GM12873 (cell line): ENCODE data around the gene ATXN3L.

Experiments used
- CTCF ChIP-seq: IDR thresholded peaks from 2 replicates; pipeline ENCODE4 v1.5.1; 2012; ENCODE audit warnings: low read depth, mild to moderate bottlenecking, moderate library complexity, low read length, control low read depth; ENCODE audit not compliant: insufficient read depth; ENCODE audit errors: missing control alignments

ATXN3L gene

GRCh38 chrX:13319953-13320352 is at the start of gene ATXN3L:
Gene ATXN3L (minus strand): TSS chrX:13320053. CDS start chrX:13319934, 119 bp downstream.
- no peak for TF ChIP-seq CTCF

- TF ChIP-seq CTCF: no peak
Observed at GRCh38 chrX:13369256-13370030, 49.6 kb upstream of the ATXN3L start.

GRCh38 chrX:13367950-13368349 is 48.1 kb upstream of the ATXN3L start:
- no peak for TF ChIP-seq CTCF

- TF ChIP-seq CTCF: no peak
Observed at GRCh38 chrX:13366698-13367097, 46.8 kb upstream of the ATXN3L start.

GRCh38 chrX:13365161-13365560 is 45.3 kb upstream of the ATXN3L start:
- no peak for TF ChIP-seq CTCF

- TF ChIP-seq CTCF: no peak
Observed at GRCh38 chrX:13364230-13364857, 44.5 kb upstream of the ATXN3L start.

- no peak for TF ChIP-seq CTCF
Observed at GRCh38 chrX:13360146-13360545, 40.3 kb upstream of the ATXN3L start.
